ENCODE measurements around the gene OR52A1. TPM values are rescaled to one million over a fixed set of nuclear protein-coding genes. Genes with fewer than 3 reads are reported as not detected.

The OR52A1 gene
- total RNA-seq, 1 donor from 2014 or later = not detected

GRCh38 chr11:5131584-5132335, 22.8 kb downstream of the OR52A1 start:
- no peak for DNase-seq (ENCODE audit: low spot score)

- DNase-seq (ENCODE audit: low spot score) = no peak
Observed at GRCh38 chr11:5129457-5129877, 25.1 kb downstream of the OR52A1 start.

- no peak for DNase-seq (ENCODE audit: low spot score)
Observed at GRCh38 chr11:5124891-5125620, 29.5 kb downstream of the OR52A1 start.

GRCh38 chr11:5123802-5124521, 30.6 kb downstream of the OR52A1 start:
- DNase-seq (ENCODE audit: low spot score) = peak; percentile 73

- DNase-seq (ENCODE audit: low spot score) = no peak
Observed at GRCh38 chr11:5118893-5119292, 35.7 kb downstream of the OR52A1 start.

GRCh38 chr11:5117588-5117987, 37.0 kb downstream of the OR52A1 start:
- DNase-seq (ENCODE audit: low spot score) = no peak

- DNase-seq (ENCODE audit: low spot score) = no peak
Observed at GRCh38 chr11:5115339-5115738, 39.2 kb downstream of the OR52A1 start.

GRCh38 chr11:5107285-5107684, 47.3 kb downstream of the OR52A1 start:
- DNase-seq (ENCODE audit: low spot score) = no peak

GRCh38 chr11:5103066-5103465, 51.5 kb downstream of the OR52A1 start:
- no peak for DNase-seq (ENCODE audit: low spot score)

- no peak for DNase-seq (ENCODE audit: low spot score)
Observed at GRCh38 chr11:5102246-5102645, 52.3 kb downstream of the OR52A1 start.

- no peak for DNase-seq (ENCODE audit: low spot score)
Observed at GRCh38 chr11:5096011-5096410, 58.5 kb downstream of the OR52A1 start.

Other genes with a start within 250 kb of the OR52A1 start
- gene OR51G2, start 235.4 kb downstream of the OR52A1 start, total RNA-seq = not detected
- not detected for gene OR51G1, start 230.4 kb downstream of the OR52A1 start, total RNA-seq
- not detected for gene OR51A4, start 207.2 kb downstream of the OR52A1 start, total RNA-seq
- gene OR51A2, start 199.0 kb downstream of the OR52A1 start, total RNA-seq = not detected
- gene OR51L1, start 159.9 kb downstream of the OR52A1 start, total RNA-seq = not detected
- gene OR52J3, start 108.2 kb downstream of the OR52A1 start, total RNA-seq = not detected
- gene OR52E2, start 95.1 kb downstream of the OR52A1 start, total RNA-seq = not detected
- not detected for gene OR52E1, start 85.2 kb downstream of the OR52A1 start, total RNA-seq
- not detected for gene OR52A5, start 16.4 kb downstream of the OR52A1 start, total RNA-seq
- not detected for gene OR51V1, start 45.9 kb upstream of the OR52A1 start, total RNA-seq
- 144 TPM for gene HBB, start 72.3 kb upstream of the OR52A1 start, total RNA-seq
- 0.75 TPM for gene HBD, start 79.7 kb upstream of the OR52A1 start, total RNA-seq
- not detected for gene HBG1, start 95.1 kb upstream of the OR52A1 start, total RNA-seq
- not detected for gene HBG2, start 100.0 kb upstream of the OR52A1 start, total RNA-seq
- not detected for gene HBE1, start 115.2 kb upstream of the OR52A1 start, total RNA-seq
- 0.42 TPM for gene OR51B4, start 147.2 kb upstream of the OR52A1 start, total RNA-seq
- not detected for gene OR51B2, start 169.5 kb upstream of the OR52A1 start, total RNA-seq
- gene OR51B5, start 188.8 kb upstream of the OR52A1 start, total RNA-seq = 0.99 TPM
- gene OR51B6, start 196.8 kb upstream of the OR52A1 start, total RNA-seq = not detected
- gene OR51M1, start 229.1 kb upstream of the OR52A1 start, total RNA-seq = not detected

Measured in ureter (tissue), 1 donor.